SH-SY5Y (cell line): ENCODE data around the gene TATDN2.

Source experiments
- GATA2 ChIP-seq: IDR thresholded peaks from 2 replicates; pipeline ENCODE4 v1.6.1; 2011; ENCODE audit warnings: mild to moderate bottlenecking, low read depth, low read length
- GATA3 ChIP-seq: IDR thresholded peaks from 2 replicates; pipeline ENCODE4 v1.6.1; 2011; ENCODE audit warnings: low read depth, mild to moderate bottlenecking, low read length, moderate library complexity

DNA sequence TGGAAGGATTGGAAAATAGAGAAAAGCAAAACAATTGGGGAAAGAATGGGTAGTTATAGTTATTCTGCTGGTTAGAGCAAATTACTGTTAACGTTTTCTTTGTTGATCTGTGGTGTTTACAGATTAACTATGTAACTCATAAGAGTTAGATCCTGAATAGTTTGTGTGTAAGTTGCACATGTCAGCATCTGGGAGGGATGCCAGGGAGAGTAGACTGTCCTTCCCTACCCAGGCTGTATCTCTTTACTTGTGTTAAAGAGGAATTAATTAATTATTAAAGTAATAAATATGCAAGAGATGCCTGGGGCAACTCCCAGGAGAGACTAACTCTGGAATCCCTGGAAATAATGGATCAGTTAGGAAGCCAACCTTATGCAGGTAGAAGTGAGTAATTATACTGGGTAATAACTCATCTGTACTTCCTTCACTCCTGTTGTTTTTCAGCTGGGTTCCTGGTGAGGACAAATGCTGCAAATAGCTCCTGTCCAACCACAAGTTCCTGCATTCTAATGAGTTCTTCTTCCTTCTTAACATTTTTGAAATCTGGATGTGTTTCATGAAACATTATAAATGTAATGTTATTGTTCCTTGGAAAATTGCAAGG is 25.5 kb downstream of the TATDN2 start:
- TF ChIP-seq GATA2 (no peak), GATA3 (no peak)
